NB4 (cell line): ENCODE results near the gene STXBP1.

ENCODE experiments used
- DNase-seq: peaks from one replicate; pipeline ENCODE4 v3.0.0; 2010; ENCODE audit warnings: low read depth
- H3K4me3 ChIP-seq: one replicate; pipeline ENCODE4 v1.5.1; 2011; ENCODE audit warnings: mild to moderate bottlenecking, low read depth, low read length, moderate library complexity
- MYC ChIP-seq: IDR thresholded peaks from 2 replicates; pipeline ENCODE4 v1.6.1; 2011; ENCODE audit warnings: low read depth, low read length
- POLR2A ChIP-seq: IDR thresholded peaks from 2 replicates; pipeline ENCODE4 v1.6.1; 2011; ENCODE audit warnings: mild to moderate bottlenecking; ENCODE audit not compliant: insufficient read length; ENCODE audit errors: extremely low read depth
- TF ChIP-seq, protein P1 (sequence below): IDR thresholded peaks from 2 replicates; pipeline ENCODE4 v1.6.1; 2011; ENCODE audit warnings: low read depth, low read length
- TF ChIP-seq, protein P2 (sequence below): IDR thresholded peaks from one replicate; pipeline ENCODE4 v1.5.1; 2012; ENCODE audit warnings: low read depth, low read length

The STXBP1 gene

DNA sequence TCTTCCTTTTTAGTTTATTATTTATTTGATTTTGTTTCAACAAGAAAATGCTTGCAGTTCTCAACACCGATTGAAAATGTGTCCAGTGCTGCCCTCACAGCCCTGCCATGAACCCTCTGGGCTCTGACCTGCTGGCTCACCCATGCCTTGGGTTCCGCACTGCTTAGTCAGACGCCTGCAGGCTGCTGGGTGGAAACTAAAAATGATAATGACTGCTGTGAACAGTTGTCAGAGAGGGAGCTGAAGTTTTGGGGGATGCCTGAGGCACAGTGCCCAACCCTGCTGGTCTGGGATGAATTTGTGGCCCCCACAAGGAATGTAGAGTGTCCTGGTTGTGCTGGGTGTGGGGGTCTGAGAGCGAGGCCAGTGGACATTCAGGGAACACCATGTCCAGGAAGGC is 72.5 kb downstream of the STXBP1 start:
- no peak for DNase-seq
- TF ChIP-seq, protein P1, sequence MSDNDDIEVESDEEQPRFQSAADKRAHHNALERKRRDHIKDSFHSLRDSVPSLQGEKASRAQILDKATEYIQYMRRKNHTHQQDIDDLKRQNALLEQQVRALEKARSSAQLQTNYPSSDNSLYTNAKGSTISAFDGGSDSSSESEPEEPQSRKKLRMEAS: no peak
- TF ChIP-seq POLR2A: no peak
- TF ChIP-seq, protein P2, sequence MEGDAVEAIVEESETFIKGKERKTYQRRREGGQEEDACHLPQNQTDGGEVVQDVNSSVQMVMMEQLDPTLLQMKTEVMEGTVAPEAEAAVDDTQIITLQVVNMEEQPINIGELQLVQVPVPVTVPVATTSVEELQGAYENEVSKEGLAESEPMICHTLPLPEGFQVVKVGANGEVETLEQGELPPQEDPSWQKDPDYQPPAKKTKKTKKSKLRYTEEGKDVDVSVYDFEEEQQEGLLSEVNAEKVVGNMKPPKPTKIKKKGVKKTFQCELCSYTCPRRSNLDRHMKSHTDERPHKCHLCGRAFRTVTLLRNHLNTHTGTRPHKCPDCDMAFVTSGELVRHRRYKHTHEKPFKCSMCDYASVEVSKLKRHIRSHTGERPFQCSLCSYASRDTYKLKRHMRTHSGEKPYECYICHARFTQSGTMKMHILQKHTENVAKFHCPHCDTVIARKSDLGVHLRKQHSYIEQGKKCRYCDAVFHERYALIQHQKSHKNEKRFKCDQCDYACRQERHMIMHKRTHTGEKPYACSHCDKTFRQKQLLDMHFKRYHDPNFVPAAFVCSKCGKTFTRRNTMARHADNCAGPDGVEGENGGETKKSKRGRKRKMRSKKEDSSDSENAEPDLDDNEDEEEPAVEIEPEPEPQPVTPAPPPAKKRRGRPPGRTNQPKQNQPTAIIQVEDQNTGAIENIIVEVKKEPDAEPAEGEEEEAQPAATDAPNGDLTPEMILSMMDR: no peak
- TF ChIP-seq MYC: no peak
- no peak overlapping the region for H3K4me3 ChIP-seq

DNA sequence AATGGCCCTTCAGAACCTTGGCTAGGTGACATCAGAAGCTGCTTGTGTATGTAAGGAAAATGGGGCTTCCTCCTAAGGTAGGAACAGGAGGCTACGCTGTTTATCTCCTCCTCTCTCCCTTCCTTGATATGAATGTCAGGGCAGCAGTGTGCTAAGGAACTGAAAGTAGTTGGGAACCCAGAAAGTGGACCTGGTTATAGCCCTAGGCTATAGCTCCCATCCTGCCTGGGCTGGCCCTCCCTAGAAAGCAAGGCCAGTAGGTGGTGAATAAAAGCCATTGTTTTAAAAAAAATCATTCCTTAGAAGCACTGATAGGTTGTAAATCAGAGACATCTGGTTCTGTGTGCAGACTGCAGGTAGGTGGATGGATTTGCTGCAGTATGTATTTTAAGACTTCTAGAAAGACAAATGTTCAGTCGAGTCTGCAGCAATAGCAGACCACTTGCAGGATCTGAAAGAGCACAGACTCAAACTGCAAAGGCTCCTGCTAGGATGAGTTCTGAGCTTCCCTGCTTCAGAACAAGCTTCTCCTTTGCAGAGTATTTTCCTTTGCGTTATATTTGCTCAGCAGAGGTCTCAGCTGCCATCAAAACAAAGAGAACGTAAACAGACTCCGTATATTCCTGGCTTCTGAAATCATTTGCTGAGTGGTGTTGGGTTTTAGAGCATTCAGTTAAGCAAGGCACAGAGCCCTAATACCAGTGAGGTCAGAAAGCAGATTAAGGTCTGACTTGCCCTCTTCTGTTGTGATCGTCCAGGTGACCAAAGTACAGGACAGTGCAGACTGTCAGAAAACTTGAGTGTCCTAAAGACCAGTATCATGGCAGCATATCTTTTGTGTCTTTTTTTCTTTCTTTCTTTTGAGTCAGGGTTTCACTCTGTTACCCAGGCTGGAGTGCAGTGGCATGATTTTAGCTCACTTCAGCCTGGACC is 74.7 kb downstream of the STXBP1 start:
- no peak overlapping the region for H3K4me3 ChIP-seq
- TF ChIP-seq, protein P1: no peak
- TF ChIP-seq, protein P2: no peak
- TF ChIP-seq MYC (no peak), POLR2A (no peak)
- no peak for DNase-seq

DNA sequence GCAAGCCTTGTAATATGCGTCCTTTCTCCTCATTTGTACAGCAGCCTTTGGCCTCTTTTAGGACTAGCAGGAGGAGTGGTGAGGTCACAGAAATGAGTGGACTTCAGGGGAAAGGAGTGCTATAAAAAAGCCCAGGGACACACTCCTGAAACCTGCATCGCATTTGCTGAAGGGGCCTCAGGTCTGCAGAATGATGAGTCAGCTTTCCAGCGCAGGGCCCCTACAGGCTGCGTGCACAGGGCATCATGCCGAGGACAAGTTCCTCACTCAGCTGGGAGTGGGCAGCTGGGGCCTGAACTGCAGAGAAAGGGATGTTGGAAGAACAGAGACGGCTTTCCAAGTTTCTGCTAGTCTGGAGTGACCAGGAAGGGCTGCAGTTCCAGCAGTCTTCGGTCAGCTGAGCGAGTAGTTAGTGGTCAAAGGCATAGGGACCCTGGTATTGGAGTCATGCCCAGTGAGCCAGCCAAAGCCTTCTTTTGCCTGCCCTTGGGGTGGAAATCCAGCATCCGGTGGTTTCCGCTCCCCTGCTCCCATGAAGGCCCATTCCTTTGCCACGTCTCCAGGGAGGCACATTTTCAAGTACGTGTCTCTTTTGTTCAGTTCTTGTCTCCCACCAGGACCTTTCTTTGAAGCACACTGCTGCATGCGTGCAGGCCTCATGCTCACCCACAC is 77.4 kb downstream of the STXBP1 start:
- TF ChIP-seq MYC (no peak), POLR2A (no peak)
- TF ChIP-seq, protein P2: no peak
- TF ChIP-seq, protein P1: no peak
- DNase-seq: no peak

DNA sequence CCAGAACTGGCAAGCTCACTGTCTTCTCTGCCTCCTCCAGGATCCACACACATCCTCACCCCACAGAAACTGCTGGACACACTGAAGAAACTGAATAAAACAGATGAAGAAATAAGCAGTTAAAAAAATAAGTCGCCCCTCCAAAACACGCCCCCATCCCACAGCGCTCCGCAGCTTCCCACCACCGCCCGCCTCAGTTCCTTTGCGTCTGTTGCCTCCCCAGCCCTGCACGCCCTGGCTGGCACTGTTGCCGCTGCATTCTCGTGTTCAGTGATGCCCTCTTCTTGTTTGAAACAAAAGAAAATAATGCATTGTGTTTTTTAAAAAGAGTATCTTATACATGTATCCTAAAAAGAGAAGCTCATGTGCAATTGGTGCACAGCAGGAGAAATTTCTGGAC is 78.7 kb downstream of the STXBP1 start:
- no peak for DNase-seq
- TF ChIP-seq, protein P2: no peak
- TF ChIP-seq, protein P1: no peak
- TF ChIP-seq MYC: no peak
- no peak overlapping the region for H3K4me3 ChIP-seq

More for the DNA sequence above, 77.4 kb downstream of the STXBP1 start:
- H3K4me3 ChIP-seq: no peak overlapping the region

DNA sequence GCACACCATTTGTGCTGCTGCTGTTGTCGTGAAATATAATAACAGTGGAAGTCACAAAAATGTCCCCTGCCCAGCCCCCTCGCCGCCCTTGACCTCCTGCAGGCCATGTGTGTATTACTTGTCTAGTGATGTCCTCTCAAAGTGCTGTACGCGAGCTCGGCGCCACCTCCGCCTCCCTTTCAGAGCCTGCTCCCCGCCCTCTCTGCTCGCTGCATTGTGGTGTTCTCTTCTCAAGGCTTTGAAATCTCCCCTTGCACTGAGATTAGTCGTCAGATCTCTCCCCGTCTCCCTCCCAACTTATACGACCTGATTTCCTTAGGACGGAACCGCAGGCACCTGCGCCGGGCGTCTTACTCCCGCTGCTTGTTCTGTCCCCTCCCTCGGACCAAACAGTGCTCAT is 80.0 kb downstream of the STXBP1 start:
- no peak overlapping the region for H3K4me3 ChIP-seq
- no peak for TF ChIP-seq MYC
- TF ChIP-seq, protein P2: no peak
- TF ChIP-seq, protein P1: no peak
- no peak for TF ChIP-seq POLR2A
- no peak for DNase-seq
